ENCODE results near the gene NHP2.

NHP2 gene

GRCh38 chr5:178113141-178113787, 40.4 kb downstream of the NHP2 start, which contains the start of gene N4BP3:
Gene N4BP3, plus strand, starts transcription at chr5:178113532. Its CDS starts 6,052 bp downstream, at chr5:178119584.
- DNase-seq = peak; percentile 52 to 85 (median 71)

GRCh38 chr5:178112545-178112944, 41.1 kb downstream of the NHP2 start:
- DNase-seq = no peak

- DNase-seq = no peak
Measured at GRCh38 chr5:178111925-178112324, 41.8 kb downstream of the NHP2 start.

- DNase-seq = no peak
Measured at GRCh38 chr5:178110511-178110910, 43.2 kb downstream of the NHP2 start.

- DNase-seq = no peak
Measured at GRCh38 chr5:178108966-178109365, 44.7 kb downstream of the NHP2 start.

GRCh38 chr5:178108446-178108845, 45.2 kb downstream of the NHP2 start:
- DNase-seq = no peak

GRCh38 chr5:178107756-178108310, 45.9 kb downstream of the NHP2 start:
- no peak for DNase-seq

GRCh38 chr5:178106556-178107239, 47.0 kb downstream of the NHP2 start:
- no peak for DNase-seq

GRCh38 chr5:178106086-178106485, 47.6 kb downstream of the NHP2 start:
- DNase-seq = no peak

GRCh38 chr5:178104492-178104891, 49.2 kb downstream of the NHP2 start:
- DNase-seq = no peak

GRCh38 chr5:178103612-178104011, 50.1 kb downstream of the NHP2 start:
- no peak for DNase-seq
